Mesothelial cell of epicardium (in vitro differentiated cells): ENCODE results near the gene EVI5L. TPM values are rescaled to one million over a fixed set of nuclear protein-coding genes. Genes with fewer than 3 reads are reported as not detected.
"Not testable (repeated sequence)": the region's sequence is repeated elsewhere in the genome, so short reads cannot be mapped to it uniquely, and the experiment has no call there.

ENCODE experiments used
- DNase-seq, 2 experiments: peaks; one replicate each; pipeline ENCODE4 v3.0.0; 2021; ENCODE audit warnings: low spot score in 2 of 2; ENCODE audit not compliant: unreplicated experiment in 2 of 2
- H3K27ac Mint-ChIP-seq: 2 replicates; pipeline ENCODE4 v1.8.0; 2021; ENCODE audit warnings: mixed read lengths
- H3K27me3 Mint-ChIP-seq: 2 replicates; pipeline ENCODE4 v1.8.0; 2021; ENCODE audit warnings: low read depth, mixed read lengths
- H3K36me3 Mint-ChIP-seq: 2 replicates; pipeline ENCODE4 v1.8.0; 2021; ENCODE audit warnings: mixed read lengths
- H3K4me1 Mint-ChIP-seq: 2 replicates; pipeline ENCODE4 v1.8.0; 2021; ENCODE audit warnings: mixed read lengths
- H3K4me3 Mint-ChIP-seq: 2 replicates; pipeline ENCODE4 v1.8.0; 2021; ENCODE audit warnings: mild to moderate bottlenecking, moderate library complexity, mixed read lengths
- H3K9me3 Mint-ChIP-seq: 2 replicates; pipeline ENCODE4 v1.8.0; 2021; ENCODE audit warnings: mixed read lengths
- CTCF ChIP-seq: fragments of 200-600 bp; sonication (generic); IDR thresholded peaks from one replicate; pipeline ENCODE4 v1.5.0; 2021; ENCODE audit warnings: antibody characterized with exemption; ENCODE audit not compliant: unreplicated experiment
- total RNA-seq: library from RNA; stranded (reverse); gene quantifications from 3 replicates; pipeline ENCODE4 v1.2.1, GENCODE V29; 2021

The EVI5L gene
- total RNA-seq, 1 donor from 2014 or later, result 21.7 TPM

GRCh38 chr19:7792281-7792680, 37.7 kb upstream of the EVI5L start:
- no peak for TF ChIP-seq CTCF
- peaks cover 3% of the 10 kb centered on the region for H3K36me3 Mint-ChIP-seq
- peaks cover 6% of the 10 kb centered on the region for H3K9me3 Mint-ChIP-seq
- peaks cover 4% of the 10 kb centered on the region for H3K27me3 Mint-ChIP-seq
- DNase-seq, result peak; percentile 40 to 64
- peak overlapping the region; percentile 100 for H3K27ac Mint-ChIP-seq
- peaks cover 53% of the 10 kb centered on the region for H3K4me1 Mint-ChIP-seq
- H3K4me3 Mint-ChIP-seq, result peak overlapping the region; percentile 48

- not testable (repeated sequence) for H3K27me3 Mint-ChIP-seq, H3K9me3 Mint-ChIP-seq, H3K36me3 Mint-ChIP-seq, DNase-seq
- Mint-ChIP-seq H3K27ac (peak overlapping the region; percentile 100), H3K4me1 (peaks cover 54% of the 10 kb centered on the region), H3K4me3 (peak overlapping the region; percentile 48)
Measured at GRCh38 chr19:7792701-7793100, 37.3 kb upstream of the EVI5L start.

- peak overlapping the region; percentile 75 for H3K27ac Mint-ChIP-seq
- H3K4me1 Mint-ChIP-seq, result peaks cover 55% of the 10 kb centered on the region
- H3K4me3 Mint-ChIP-seq, result no peak overlapping the region
- H3K9me3 Mint-ChIP-seq, result peaks cover 6% of the 10 kb centered on the region
- no peak for DNase-seq
- H3K27me3 Mint-ChIP-seq, result peaks cover 2% of the 10 kb centered on the region
- no peak for TF ChIP-seq CTCF
- peaks cover 3% of the 10 kb centered on the region for H3K36me3 Mint-ChIP-seq
Measured at GRCh38 chr19:7793493-7793892, 36.5 kb upstream of the EVI5L start.

- Mint-ChIP-seq H3K36me3 (peaks cover 3% of the 10 kb centered on the region), H3K27me3 (no peaks in the 10 kb centered on the region), H3K4me1 (peaks cover 54% of the 10 kb centered on the region), H3K4me3 (no peak overlapping the region), H3K27ac (peak overlapping the region; percentile 40), H3K9me3 (peaks cover 6% of the 10 kb centered on the region)
- no peak for TF ChIP-seq CTCF
- DNase-seq, result no peak
Measured at GRCh38 chr19:7795555-7796161, 34.4 kb upstream of the EVI5L start.

- Mint-ChIP-seq H3K27me3 (no peaks in the 10 kb centered on the region), H3K4me3 (peak overlapping the region; percentile 59), H3K27ac (peak overlapping the region; percentile 37), H3K4me1 (peaks cover 35% of the 10 kb centered on the region), H3K36me3 (peaks cover 6% of the 10 kb centered on the region), H3K9me3 (peaks cover 13% of the 10 kb centered on the region)
- DNase-seq, result peak; percentile 40 to 69
- TF ChIP-seq CTCF, result peak; percentile 71
Measured at GRCh38 chr19:7799640-7800355, 30.2 kb upstream of the EVI5L start.

GRCh38 chr19:7801020-7801570, 28.9 kb upstream of the EVI5L start:
- H3K4me3 Mint-ChIP-seq, result no peak overlapping the region
- H3K36me3 Mint-ChIP-seq, result peaks cover 6% of the 10 kb centered on the region
- no peak for TF ChIP-seq CTCF
- H3K27me3 Mint-ChIP-seq, result no peaks in the 10 kb centered on the region
- peaks cover 13% of the 10 kb centered on the region for H3K9me3 Mint-ChIP-seq
- no peak overlapping the region for H3K27ac Mint-ChIP-seq
- peaks cover 25% of the 10 kb centered on the region for H3K4me1 Mint-ChIP-seq
- no peak for DNase-seq
